Left forelimb (tissue), 1 donor: Measurements from ENCODE around the gene SYCP2.
A peak's percentile ranks its signal among the peaks of the same experiment; 100 is the strongest.

Experiments
- DNase-seq: peaks from one replicate; pipeline ENCODE4 v3.0.0-alpha.2; 2018; ENCODE audit warnings: low spot score

Gene SYCP2

GRCh38 chr20:59823030-59823423 is 110.4 kb downstream of the SYCP2 start:
- DNase-seq, result no peak

GRCh38 chr20:59822291-59823029 is 111.0 kb downstream of the SYCP2 start:
- DNase-seq, result peak; percentile 31

GRCh38 chr20:59821788-59822187 is 111.6 kb downstream of the SYCP2 start:
- DNase-seq, result peak; percentile 20

GRCh38 chr20:59821201-59821600 is 112.2 kb downstream of the SYCP2 start:
- DNase-seq, result peak; percentile 59

- DNase-seq, result peak; percentile 68
These were observed 113.0 kb downstream of the SYCP2 start for GRCh38 chr20:59820204-59821041.

- peak; percentile 48 for DNase-seq
These were observed 113.8 kb downstream of the SYCP2 start for GRCh38 chr20:59819496-59820203.

GRCh38 chr20:59818911-59819310 is 114.5 kb downstream of the SYCP2 start:
- DNase-seq, result peak; percentile 31

- peak; percentile 15 for DNase-seq
These were observed 115.4 kb downstream of the SYCP2 start for GRCh38 chr20:59817846-59818615.

- no peak for DNase-seq
These were observed 116.0 kb downstream of the SYCP2 start for GRCh38 chr20:59817406-59817805.

GRCh38 chr20:59816146-59816738 is 117.2 kb downstream of the SYCP2 start:
- peak; percentile 25 for DNase-seq

- DNase-seq, result peak; percentile 23
These were observed 118.5 kb downstream of the SYCP2 start for GRCh38 chr20:59814840-59815340.

- DNase-seq, result peak; percentile 38
These were observed 119.2 kb downstream of the SYCP2 start for GRCh38 chr20:59813948-59814839.
